Left lobe of liver (tissue), 2 donors: Measurements from ENCODE around the gene ST3GAL5. TPM values are rescaled to one million over a fixed set of nuclear protein-coding genes. Genes with fewer than 3 reads are reported as not detected.
A peak's percentile ranks its signal among the peaks of the same experiment; 100 is the strongest.
"Not testable (repeated sequence)": the region's sequence is repeated elsewhere in the genome, so short reads cannot be mapped to it uniquely, and the experiment has no call there.

Experiments
- ATAC-seq: fragments of 200-7000 bp; cut with Tn5 transposase; one replicate; pipeline ENCODE4 v1.9.1; 2020; ENCODE audit warnings: mild to moderate bottlenecking, moderate library complexity
- DNase-seq: peaks from one replicate; pipeline ENCODE4 v3.0.0-alpha.2; 2020; ENCODE audit warnings: low spot score
- total RNA-seq: library from RNA; stranded (reverse); gene quantifications from one replicate; pipeline ENCODE4 v1.2.1, GENCODE V29; 2021
- donor health status: DM: no; HTN: no; CAD: no; lungs with moderate emphysema.
- donor health status: DM: no; HTN: yes; CAD: no.

Gene ST3GAL5
- total RNA-seq, 1 donor from 2014 or later, result 12.8 TPM

DNA sequence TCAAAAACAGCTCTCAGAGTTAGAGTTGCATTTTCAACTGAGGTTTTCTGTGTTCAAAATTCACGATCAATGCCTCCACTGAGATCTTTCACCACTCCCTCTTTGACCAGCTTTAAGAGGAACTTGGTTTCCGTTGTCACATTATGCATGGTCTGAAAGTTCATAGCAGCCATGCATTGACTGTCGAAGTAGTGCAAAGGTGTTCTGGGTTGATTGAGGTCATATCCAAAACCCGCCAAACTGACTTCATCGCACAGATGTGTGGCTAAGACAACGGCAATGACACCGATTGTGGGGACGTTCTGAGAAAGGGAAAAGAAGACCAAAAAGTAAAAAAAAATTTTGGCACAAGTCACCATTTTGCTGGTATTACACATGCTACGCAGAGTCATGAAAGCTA lies 48.7 kb downstream of the ST3GAL5 start:
- no peak for DNase-seq
- no peak for ATAC-seq

DNA sequence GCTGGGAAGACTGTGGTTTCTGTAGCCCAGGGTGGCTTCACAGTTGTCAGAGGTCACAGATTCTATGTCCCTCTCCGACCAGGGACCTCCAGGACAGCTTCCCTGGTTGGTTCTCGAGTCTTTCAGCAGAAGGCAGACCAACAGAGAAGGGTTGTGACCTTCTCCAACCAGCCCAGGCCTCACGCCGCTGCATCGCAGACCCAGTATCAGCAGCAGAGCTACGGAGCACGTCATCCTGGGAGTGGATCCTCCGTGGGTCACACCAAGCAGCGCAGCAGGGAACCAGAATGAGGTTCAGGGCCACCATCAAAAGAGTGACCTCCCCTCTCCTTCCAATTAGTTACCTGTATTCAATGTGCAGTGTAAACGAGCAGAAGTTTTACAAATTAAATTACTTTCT lies 49.3 kb downstream of the ST3GAL5 start:
- no peak for ATAC-seq
- no peak for DNase-seq

DNA sequence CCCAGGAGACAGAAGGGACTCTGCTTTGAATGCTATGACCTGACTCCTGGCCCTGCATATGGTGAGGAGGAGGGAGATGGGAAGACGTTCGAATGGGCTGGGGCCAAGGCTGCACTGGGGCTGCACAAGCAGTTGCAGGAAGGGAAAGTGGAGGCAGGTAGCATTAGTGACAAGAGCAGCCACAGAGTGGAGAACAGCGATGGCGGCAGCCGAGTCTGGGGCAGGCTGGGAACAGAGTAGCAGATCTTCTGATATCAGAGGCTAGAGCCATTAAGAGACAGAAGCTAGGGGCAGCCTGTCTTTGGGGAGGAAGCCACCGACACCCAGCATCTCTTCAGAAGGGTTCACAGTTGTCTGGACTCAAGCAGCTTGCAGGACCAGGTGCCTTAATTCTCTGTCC lies 50.1 kb downstream of the ST3GAL5 start:
- DNase-seq (no peak), ATAC-seq (no peak)

DNA sequence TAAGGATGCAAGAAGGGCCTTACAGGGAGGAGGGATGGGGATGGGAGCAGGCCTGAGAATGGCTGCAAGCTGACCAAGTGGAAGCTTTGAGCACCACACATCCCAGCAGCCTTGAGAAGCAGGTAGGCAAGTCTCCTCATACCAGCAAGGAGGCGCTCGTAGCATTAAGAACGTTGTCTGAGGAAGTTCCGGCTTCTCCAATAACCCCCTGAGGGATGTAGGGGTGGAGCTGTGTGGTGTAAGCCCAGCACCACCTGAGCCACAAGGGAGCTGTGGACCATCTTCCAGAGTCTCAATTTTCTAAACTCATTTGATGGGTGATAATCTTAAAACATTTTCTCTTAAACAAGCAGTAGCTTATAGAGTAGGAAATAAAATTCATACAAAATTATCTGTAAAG lies 50.6 kb downstream of the ST3GAL5 start:
- ATAC-seq, result no peak
- DNase-seq, result no peak

DNA sequence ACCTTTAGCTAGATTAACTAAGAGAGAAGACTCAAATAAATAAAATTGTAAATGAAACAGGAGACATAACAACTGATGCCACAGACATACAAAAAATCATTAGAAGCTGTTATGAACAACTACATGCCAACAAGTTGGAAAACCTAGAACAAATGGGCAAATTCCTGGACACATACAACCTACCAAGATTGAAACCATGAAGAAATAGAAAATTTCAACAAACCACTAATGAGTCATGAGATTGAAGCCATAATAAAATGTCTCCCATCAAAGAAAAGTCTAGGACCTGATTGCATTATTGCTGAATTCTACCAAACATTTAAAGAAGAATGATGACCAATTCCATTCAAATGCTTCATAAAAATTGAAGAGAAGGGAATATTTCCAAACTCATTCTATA lies 54.3 kb downstream of the ST3GAL5 start:
- no peak for DNase-seq
- no peak for ATAC-seq

DNA sequence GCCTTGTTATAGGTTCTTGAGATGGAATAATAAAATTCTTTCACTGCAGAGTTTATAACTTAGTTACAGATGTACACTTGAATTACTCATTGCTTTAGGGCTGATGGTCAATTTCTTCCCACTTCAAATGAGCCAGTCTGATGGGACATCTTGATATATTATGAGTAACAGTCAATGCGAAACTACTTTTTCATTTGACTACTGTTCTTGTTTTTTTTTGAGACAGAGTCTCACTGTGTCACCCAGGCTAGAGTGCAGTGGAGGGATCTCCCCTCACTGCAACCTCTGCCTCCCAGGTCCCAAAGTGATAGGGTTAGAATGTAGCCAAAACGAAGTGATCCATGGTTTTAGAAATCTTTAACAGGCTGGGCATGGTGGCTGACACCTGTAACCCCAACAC lies 57.1 kb downstream of the ST3GAL5 start:
- no peak for DNase-seq
- ATAC-seq, result no peak

DNA sequence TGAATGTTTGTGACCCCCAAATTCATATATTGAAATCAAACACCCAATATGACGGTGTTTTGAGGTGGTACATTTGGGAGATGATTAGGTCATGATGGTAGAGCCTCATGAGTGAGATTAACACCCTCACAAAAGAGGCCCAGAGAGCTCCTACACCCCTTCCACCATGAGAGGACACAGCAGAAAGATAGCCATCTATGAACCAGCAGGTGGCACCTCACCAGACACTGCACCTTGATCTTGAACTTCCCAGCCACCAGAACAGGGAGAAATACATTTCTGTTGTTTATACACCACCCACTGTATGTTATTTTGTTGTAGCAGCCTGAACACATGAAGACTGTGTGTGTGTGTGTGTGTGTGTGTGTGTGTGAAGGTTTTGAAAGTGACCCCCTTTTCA lies 58.1 kb downstream of the ST3GAL5 start:
- DNase-seq, result no peak
- no peak for ATAC-seq

DNA sequence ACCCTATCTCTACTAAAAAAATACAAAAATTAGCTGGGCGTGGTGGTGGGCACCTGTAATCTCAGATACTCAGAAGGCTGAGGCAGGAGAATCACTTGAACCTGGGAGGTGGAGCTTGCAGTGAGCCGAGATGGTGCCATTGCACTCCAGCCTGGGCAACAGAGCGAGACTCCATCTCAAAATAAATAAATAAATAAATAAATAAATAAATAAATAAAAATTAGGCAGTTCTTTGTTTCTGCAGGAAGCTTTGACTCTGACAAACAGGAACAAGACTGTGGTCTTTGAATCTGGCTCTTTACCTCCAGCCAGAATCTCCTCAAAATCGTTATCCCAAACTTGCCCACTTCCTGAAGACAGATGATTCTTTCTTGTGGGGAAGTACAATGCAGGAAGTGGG lies 59.4 kb downstream of the ST3GAL5 start:
- not testable (repeated sequence) for ATAC-seq

DNA sequence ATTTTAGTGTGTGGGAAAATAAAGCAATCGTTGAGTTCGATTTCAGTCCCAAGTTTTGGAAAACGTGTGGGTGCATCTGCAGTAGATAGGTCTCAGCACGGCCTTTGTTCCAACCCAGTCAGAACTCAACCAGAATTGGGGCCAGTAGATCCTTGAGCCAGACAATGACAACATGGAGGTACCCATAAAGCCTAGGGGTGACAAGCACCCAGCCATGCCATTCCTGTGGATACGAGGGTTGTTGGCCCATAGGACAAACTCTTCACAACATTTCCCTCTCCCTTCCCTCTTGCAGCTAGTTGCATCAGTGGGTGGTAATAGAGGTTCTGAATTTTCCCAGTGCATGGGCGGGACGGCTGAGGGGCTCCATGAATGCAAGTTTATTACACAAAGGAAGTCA lies 60.1 kb downstream of the ST3GAL5 start:
- no peak for ATAC-seq

More for the DNA sequence above, 59.4 kb downstream of the ST3GAL5 start:
- DNase-seq, result not testable (repeated sequence)

DNA sequence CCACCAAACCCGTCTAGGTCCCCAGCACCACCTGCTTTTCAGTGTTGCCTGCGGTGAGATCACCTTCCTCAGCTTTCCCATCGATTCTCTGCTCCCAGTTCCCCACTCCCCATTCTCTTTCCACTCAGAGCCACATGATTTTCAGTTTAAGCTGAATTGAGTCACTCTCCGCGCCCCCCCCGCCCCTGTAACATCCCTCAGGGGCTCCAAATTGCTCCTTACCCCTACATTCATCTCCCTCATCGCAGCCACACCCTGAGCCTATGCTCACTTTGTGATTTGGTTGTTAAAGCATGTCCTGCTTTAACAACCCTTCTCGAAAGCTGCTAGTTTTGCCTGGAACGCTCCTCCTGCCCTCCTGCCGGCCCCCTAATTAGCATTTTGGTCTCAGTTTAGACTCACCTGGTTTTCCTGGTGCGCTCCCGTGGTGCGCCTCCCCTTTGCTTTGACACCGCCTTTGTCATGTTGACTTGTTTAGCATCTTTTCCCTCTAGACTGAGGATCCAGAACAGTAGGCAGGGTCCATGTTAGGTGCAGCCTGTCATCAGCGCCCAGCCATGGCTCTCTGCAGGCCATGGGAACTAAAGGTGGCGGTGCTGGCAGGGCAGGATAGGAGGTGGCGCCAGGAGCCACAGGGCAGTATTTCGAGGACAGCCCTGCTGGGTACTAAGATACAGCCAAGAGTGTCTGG lies 60.8 kb downstream of the ST3GAL5 start:
- ATAC-seq, result no peak
- no peak for DNase-seq

More for the DNA sequence above, 60.1 kb downstream of the ST3GAL5 start:
- no peak for DNase-seq

DNA sequence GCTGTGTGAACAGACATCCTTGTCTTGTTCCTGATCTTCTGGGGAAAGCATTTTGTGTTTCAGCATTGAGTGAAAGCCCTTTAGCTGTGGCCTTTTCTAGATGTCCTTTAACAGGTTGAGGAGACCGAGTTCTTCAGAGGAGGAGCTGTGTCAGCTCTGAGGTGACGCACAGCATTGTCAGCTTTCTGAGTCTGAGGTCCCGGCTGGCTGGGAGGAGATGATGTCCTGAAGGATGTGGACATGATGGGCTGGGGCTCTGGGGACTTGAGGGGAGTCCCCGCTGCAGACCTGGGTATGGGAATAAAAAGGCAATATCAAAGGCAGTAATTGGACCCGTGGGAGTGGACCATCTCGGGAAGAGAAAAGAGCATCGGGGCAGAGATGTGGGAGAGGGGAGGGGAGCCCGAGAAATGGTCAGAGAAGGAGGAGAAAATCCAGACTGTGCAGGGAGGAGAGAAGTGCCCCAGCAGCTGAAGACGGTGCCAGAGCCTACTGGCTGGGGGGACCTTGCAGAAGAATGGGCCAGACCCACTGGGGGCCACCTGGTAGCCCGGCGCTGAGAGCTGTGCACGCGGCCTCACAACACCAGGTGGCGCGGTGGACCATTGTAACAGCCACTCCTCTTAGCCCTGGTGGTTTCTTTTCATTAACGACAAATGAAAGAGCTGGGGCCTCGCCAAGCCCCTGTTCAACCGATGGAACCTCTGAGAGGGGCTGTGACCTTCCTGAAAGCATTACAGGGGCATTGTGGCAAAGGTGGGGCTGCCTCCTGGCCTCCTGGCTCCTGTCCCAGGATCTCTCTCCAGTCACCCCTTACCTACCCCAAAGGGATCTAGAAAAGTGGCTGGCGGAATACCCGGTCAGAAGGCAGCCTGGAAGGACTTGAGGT lies 61.6 kb downstream of the ST3GAL5 start:
- DNase-seq, result peak; percentile 70
- ATAC-seq, result peak; percentile 98

DNA sequence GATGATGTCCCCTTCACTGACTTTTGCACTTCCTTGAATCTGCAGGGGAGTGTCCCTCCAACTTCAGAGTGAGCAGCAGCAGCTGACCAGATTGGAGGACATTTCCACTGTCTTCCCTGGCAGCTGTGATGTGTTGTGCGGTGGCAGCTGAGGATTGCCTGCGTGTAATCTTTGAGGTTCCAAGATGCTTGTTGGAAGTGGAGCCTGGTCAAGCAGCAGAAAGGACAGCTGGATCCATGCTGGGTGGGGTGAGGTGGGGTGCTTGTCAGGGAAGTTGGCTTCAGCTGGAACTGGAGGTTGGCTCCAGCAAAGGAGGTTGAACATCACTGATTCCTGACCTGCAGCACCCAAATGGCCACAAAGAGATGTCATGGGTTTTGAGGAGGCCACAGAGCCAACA lies 64.8 kb downstream of the ST3GAL5 start:
- DNase-seq, result no peak
- ATAC-seq, result no peak

DNA sequence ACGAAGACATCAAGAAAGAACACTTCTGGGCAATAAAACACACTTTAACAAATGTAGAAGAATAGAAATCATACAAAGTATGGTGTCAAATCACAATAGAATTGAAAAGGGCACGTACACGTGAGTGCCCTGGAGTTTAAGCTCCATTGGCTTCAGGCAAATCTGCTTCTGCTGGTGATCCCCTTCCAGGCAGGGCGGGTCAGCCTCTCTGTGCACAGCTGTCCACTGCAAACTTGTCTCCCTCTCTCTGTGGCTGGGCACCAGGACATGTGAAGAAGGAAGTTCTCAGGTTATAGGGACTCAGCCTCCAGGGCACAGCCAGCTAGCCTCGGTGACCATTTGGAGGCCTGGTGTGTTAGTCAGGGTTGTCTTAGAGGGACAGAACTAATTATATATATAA lies 66.0 kb downstream of the ST3GAL5 start:
- ATAC-seq (no peak), DNase-seq (no peak)

DNA sequence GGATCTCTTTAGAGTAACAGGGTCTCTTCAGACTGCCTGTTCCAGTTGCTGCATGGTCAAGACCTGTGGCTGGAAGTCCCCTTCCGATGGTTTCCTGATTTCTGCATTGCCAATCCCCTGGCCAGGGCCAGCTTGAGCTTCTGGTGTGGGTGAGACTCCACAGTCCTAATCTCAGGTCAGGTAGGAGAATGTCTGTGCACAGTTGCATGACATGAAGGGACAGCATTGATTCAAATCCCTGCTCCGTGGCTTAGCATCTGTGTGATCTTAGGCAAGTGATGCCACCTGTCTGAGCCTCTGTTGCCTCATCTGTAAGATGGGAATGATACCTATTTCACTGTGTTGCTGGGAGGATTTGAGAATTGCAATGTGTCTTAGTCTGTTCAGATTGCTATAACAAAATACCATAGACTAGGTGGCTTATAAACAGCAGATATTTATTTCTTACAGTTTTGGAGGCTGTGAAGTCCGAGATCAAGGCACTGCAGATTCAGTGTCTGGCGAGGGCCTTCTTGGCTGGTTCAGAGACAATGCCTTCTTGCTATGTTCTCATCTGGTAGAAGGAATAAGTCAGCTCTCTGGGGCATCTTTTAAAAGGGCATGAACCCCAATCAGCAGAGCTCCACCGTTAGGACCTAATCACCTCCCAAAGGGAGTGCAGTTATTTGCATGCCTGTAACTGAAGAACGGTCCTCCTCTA lies 68.8 kb downstream of the ST3GAL5 start:
- ATAC-seq, result no peak
- DNase-seq, result no peak

DNA sequence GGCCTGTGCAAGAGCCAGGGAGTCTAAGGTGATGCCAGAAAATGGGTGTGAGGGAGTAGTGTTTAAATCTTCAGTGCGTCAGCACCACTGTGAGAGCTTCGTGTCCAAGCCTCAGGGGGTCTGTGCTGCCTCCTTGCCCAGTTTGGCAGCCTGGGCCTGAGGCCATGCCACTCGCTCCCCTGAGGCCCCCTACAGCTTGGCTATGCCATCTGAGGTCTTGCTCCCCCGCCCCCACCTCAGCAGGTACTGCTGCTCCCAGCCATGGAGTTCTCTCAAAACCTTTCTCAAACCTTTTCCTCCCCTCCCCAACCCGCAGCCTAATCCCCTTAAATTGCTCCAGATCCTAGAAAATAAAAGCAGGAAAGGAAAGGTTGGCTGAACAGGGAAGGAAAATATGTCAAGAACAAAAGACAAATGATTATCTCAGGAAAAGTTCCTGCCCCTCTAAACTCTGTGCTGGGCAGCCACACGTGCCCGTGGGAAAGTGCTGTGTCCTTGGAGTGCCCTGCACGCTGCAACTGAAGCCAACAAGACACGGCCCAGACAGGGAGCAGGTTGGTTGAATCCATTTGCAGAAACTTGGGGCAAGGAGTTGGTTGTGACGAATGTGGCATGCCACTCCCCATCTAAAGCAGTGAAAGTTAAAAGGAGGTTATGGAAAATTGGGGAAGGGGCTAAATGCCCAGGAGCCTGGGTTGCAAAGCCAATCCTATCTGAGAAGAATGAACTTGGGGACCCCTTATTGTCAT lies 73.8 kb downstream of the ST3GAL5 start:
- no peak for DNase-seq
- no peak for ATAC-seq

DNA sequence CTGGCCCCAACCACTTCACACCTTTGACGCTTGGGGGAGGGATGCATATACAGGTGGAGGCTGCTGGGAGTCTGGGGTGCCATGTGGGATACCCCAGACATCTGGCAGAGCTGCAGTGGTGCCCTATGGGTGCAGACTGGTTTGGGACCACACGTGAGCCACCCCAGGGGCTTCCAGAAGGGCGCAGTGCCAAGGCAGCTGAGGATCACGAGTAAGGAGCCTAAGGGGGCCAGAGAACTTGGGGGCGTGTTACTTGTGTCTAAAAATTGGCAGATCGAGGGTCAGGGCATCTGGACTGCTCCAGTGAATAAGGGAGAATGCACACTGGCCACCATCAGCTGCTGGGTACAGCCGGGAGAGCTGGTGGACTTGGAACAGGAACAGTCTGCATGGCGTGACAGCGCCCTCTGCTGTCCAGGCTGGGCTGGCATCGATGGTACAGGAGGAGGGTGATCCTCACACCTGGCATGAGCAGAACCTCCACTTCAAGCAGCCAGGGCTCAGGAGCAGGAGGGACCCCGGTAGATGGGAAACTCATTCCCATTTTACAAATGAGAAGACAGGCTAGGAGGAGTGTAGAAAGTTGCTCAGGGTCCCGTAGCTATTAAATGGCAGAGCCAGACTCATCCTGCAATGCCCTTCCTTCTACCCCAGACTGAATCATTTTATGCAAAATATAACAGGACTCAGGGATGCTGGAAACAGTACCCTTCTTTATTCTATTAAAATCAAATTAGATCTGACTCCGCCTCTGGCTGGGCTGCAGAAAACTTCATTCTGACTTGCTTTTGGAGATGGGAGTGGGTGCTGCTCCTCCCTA lies 74.6 kb downstream of the ST3GAL5 start:
- DNase-seq, result peak; percentile 93
- ATAC-seq, result peak; percentile 97

DNA sequence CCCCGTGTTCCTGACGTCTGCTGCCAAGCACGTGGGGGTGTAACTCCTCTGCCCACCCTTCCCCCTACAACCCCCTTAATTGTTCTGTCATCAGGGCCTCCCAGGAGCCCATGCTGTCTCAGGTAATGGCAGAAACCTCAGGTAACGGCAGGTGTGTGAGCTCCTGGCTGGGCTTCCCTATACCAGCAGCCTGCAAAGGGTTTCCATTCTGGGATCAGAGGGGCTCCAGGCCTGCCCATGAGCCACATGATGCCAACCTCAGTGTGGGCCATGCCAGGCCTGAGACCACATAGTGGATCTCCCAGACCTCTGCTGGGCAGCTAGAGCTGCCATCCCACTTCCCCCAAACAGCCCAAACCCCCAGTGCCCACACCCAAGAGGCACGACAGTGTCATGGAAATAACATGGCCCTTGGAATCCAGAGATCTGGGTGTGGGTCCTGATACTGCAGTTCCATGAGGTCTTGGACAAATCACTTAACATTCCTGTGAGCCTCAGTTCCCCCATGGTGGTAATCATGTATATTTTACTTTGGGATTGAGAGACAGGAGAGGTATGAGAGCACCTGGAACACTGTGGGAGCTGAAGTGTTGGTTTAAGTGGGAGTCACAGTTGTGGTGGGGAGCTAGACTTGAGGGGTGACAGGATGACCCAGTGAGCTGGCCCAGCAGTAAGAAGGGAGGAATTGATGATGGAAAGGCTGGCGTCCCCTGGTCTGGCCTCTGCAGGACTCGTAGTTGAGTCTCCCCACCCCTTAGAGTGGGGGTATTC lies 75.4 kb downstream of the ST3GAL5 start:
- DNase-seq (peak; percentile 42), ATAC-seq (no peak)

DNA sequence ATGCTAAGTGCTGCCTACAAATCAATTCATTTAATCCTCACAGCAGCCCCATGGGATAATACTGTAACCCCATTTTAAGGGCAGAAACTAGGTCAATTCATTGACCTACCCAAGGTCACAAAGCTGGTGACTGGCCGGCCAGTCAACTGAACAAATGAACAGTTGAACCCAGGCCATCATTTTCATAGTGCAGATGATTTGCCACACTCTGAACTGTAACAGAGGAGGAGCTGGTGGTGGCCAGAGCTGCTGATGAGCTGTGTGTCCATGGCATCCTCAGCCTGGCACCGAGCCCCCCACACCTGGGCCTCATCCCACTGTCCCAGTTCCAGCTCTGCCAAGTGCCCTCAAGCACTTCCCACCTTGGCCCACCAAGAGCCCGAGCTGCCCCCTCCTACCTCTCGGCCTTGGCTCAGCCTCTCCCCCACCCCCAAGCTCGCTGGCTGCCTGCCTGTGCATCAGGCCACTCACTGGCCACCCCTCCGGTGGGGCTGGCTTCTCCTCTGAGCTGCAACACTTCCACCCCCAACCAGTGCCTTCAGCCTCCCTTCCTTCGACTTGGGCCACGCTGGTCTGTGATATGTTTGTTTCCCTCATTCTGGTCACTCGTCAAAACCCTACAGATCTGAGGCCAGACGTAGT lies 76.6 kb downstream of the ST3GAL5 start:
- peak; percentile 46 for DNase-seq
- ATAC-seq, result no peak
